ENCODE data around the gene CAPN2.

- TF ChIP-seq CTCF (IDR thresholded peaks at IDR 0.05) = no peak
- TF ChIP-seq POLR2A (IDR thresholded peaks at IDR 0.05) = no peak
- TF ChIP-seq EP300 (IDR thresholded peaks at IDR 0.05) = no peak
These were observed 73.5 kb downstream of the CAPN2 start for GRCh38 chr1:223785808-223786207.
